ELF-1 (cell line): ENCODE measurements around the gene HASPIN.
A peak's percentile ranks its signal among the peaks of the same experiment; 100 is the strongest.
"Not testable (repeated sequence)": the region's sequence is repeated elsewhere in the genome, so short reads cannot be mapped to it uniquely, and the experiment has no call there.

Source experiments
- DNase-seq: peaks from one replicate; pipeline ENCODE4 v3.0.0-alpha.2; 2016; ENCODE audit warnings: low read depth, low spot score

The HASPIN gene

DNA sequence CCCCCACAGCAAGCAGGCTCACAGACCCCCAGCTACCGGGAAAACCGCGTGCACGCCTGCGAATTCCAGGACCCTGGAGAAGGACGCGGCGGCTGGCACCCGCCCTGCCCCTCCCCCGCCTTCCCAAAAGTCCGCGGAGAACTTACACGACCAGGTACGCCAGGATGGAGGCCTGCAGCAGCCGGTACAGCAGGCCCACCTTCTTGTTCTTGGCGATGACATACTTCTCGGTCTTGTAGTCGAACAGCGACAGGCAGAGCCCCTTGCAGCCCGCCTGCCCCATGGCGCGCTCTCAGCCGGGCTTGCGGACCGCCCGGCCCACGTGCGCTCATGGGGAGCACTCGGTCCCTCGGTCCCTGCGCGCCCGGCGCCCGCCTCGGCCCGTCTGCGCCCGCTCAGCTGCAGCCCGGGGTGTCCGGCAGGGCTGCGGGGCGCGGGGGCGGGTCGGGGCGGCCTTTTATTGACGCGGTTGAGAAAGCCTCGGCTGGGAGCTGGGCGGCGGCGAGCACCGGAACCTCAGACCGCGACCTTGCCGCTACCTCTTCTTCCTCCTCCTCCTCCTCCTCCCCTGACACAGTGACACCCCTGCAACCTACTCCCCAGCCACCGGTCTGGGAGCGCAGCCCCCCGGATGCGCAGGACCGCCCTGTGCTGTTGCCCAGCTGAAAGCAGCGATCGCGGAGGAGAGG lies 27.8 kb upstream of the HASPIN start, which contains the start of gene P2RX5:
TSS of gene P2RX5 (minus strand) at position 433 of the 689 bp plus-strand sequence. CDS start at position 283, 150 bp downstream.
- DNase-seq: peak; percentile 60

DNA sequence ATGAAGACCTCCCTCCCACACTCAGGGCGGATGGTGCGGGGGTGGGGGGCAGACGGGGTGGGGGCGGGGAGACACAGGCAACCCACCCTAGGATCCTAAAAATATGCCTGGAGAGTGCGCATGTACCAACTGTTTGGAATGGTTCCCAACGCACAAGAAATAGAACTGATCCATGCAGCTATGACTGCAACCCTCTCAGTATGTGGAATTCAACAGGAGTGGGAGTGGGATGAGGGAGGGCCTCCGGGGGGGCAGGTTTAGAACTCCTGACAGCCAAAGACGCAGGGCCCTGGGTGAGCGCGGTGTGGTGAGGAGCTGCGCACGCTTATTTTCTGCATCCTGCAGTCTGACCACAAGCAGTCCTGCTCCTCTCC lies 26.6 kb upstream of the HASPIN start:
- DNase-seq: no peak

DNA sequence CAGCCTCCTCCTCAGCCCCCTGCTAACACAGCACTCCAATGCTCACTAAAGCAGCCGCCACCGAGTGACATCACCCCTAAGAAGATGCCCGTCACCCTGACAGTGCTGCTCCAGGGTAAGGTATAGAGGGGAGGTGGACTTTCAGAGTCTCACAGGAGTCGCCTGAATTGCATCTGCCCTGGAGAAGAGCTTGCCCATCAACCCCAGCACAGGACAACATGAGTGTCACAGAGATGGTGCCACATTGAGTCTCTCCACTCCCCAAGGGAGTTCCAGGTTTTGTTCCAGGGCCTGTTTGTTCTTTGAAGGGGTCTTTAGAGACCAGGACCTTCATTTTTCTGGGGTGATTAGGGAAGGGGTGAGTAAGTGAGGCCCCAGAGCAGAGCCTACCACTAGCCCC lies 25.6 kb upstream of the HASPIN start:
- no peak for DNase-seq

DNA sequence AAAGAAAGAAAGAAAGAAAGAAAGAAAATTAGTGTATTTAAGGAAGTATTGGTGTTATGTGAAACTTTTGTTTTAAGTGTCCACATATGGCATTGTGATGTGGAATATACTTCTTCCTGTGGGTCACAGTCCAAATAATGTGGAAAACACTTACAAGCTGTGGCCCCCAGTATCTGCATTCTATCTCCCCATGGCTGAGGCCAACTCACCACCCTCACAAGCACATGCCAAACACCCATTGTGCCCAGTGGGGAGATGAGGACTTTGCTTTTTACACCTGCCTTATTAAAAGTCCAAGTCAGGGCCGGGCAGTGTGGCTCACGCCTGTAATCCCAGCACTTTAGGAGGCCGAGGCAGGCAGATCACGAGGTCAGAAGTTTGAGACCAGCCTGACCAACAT lies 23.8 kb upstream of the HASPIN start:
- no peak for DNase-seq

GRCh38 chr17:3702041-3702539 lies 21.6 kb upstream of the HASPIN start:
- not testable (repeated sequence) for DNase-seq

- no peak for DNase-seq
These were observed 18.6 kb upstream of the HASPIN start for GRCh38 chr17:3704931-3705717.

GRCh38 chr17:3705718-3705984 lies 18.1 kb upstream of the HASPIN start:
- not testable (repeated sequence) for DNase-seq

DNA sequence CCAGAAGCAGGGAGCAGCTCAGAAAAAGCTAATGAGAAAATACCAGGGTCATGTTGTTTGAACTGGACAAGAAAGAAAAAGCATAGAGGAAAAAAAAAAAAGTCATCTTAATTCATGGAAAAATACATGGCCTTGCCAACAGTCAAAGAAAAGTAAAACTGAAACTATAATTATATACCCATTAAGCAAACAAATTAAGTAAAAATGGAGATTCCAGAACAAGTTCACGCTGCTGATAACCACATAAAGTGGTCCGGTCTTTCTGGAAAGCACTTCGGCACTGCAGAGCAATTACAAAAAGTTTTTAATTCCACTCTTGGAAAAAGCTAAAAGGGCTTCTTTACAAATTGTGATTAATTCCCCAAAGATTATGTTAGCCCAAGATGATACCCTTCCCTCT lies 15.3 kb upstream of the HASPIN start:
- no peak for DNase-seq

- DNase-seq: no peak
These were observed 12.7 kb upstream of the HASPIN start for GRCh38 chr17:3710951-3711383.

GRCh38 chr17:3712811-3713463 lies 10.8 kb upstream of the HASPIN start:
- DNase-seq: no peak

- no peak for DNase-seq
These were observed 8.4 kb upstream of the HASPIN start for GRCh38 chr17:3715296-3715695.

GRCh38 chr17:3718201-3718600 lies 5.5 kb upstream of the HASPIN start:
- DNase-seq: no peak

GRCh38 chr17:3719265-3719664 lies 4.4 kb upstream of the HASPIN start:
- DNase-seq: no peak

DNA sequence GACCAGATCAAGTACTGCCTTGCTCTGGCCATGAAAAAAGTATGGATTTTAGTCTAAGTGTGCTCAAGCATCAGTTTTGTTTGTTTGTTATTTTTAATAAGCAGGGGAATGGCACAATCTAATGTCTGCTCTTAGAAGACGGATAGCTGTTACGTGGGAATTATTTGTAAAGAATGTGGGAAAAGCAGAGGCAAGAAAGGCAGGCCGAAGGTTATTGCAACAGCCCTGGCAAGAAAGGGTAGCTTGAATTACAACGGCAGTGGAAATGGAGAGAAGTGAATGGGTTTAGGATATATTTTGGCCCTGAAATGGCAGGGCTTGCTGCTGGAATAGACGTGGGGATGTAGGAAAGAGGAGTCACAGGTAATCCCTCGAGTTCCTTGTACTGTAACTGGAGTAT lies 987 bp upstream of the HASPIN start:
- DNase-seq: no peak

- no peak for DNase-seq
These were observed 531 bp upstream of the HASPIN start for GRCh38 chr17:3723188-3723555.

DNA sequence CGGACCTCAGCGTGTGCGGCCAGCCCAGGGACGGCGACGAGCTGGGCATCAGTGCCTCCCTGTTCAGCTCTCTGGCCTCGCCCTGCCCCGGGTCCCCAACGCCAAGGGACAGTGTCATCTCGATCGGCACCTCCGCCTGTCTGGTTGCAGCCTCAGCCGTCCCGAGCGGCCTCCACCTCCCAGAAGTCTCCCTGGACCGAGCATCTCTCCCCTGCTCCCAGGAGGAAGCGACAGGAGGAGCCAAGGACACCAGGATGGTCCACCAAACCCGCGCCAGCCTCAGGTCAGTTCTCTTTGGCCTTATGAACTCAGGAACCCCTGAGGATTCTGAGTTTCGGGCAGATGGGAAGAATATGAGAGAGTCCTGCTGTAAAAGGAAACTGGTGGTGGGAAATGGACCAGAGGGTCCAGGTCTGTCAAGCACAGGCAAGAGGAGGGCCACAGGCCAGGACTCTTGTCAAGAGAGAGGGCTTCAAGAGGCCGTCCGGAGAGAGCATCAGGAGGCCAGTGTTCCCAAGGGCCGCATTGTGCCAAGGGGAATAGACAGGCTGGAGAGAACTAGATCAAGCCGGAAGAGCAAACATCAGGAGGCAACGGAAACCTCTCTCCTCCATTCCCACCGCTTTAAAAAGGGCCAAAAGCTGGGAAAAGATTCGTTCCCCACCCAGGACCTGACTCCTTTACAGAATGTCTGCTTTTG lies 825 bp downstream of the HASPIN start:
- DNase-seq: peak; percentile 20

- DNase-seq: no peak
These were observed 3.3 kb downstream of the HASPIN start for GRCh38 chr17:3727041-3727440.

DNA sequence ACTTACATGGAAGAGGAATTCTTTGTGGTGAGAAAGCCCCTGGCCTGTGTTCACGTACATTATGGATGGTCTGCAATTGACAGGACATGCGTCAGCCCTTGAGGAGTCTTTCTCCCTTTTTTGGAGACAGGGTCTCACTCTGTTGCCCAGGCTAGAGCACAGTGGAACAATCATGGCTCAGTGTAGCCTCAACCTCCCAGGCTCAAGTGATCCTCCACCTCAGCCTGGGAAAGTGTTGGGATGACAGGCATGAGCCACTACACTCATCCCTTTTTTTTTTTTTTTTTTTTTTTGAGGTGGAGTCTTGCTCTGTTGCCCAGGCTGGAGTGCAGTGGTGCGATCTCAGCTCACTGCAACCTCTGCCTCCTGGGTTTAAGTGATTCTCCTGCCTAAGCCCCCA lies 4.4 kb downstream of the HASPIN start:
- not testable (repeated sequence) for DNase-seq

DNA sequence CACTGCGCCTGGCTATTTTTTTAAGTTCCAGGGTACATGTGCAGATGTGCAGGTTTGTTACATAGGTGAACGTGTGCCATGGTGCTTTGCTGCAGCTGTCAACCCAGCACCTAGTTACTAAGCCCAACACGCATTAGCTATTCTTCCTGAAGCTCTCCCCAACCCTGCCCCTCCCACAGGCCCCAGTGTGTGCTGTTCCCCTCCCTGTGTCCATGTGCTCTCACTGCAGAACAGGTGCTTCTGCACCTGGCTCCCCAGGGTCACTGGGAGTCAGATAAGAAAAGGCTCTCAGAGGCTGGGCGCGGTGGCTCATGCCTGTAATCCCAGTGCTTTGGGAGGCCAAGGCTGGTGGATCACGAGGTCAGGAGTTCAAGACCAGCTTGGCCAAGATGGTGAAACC lies 6.2 kb downstream of the HASPIN start:
- no peak for DNase-seq

GRCh38 chr17:3730881-3731429 lies 7.3 kb downstream of the HASPIN start:
- DNase-seq: peak; percentile 25

DNA sequence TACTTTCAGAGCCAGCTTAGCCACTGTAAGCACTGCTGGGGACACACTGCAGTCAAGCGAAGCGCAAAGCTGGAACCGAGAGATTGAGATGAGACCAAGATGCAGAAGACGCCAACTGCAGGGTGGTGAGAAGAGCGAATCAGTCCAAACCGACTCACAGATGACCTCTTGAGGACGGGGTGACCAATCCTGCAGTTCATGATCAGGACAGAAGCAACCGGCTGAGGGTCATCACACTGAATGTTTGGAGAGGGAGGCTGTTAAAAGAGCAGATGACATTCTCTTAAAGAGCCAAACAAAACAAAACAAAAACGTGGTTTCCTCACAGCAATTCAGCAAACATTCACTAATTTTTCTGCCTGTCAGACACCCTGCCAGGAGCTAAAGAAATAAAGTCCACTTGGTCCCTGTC lies 8.5 kb downstream of the HASPIN start:
- DNase-seq: peak; percentile 18

DNA sequence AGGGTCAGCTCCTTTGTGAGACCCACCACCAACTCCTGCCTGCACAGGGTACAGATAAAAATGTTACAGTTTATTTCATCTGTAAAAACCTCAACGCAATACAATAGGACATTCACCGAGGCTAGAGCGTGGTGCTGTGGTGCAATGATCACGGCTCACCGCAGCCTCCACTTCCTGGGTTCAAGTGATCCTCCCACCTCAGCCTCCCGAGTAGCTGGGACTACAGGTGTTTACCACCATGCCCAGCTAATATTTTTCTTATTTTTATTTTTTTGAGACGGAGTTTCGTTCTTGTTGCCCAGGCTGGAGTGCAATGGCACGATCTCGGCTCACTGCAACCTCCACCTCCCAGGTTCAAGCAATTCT lies 11.2 kb downstream of the HASPIN start:
- DNase-seq: not testable (repeated sequence)
